GM18861 (cell line): Measurements from ENCODE around the gene TNK2.

Experiments
- ATAC-seq: cut with Tn5 transposase; IDR thresholded peaks from one replicate; pipeline ENCODE4 v1.9.1; 2021; ENCODE audit not compliant: unreplicated experiment

Gene TNK2

GRCh38 chr3:195886181-195887141, 21.9 kb downstream of the TNK2 start:
- no peak for ATAC-seq

GRCh38 chr3:195885036-195885891, 23.1 kb downstream of the TNK2 start:
- no peak for ATAC-seq

- no peak for ATAC-seq
These were observed 23.7 kb downstream of the TNK2 start for GRCh38 chr3:195884691-195885035.

- ATAC-seq = no peak
These were observed 24.6 kb downstream of the TNK2 start for GRCh38 chr3:195883801-195884200.

- ATAC-seq = no peak
These were observed 25.2 kb downstream of the TNK2 start for GRCh38 chr3:195883160-195883559.

GRCh38 chr3:195882002-195882441, 26.3 kb downstream of the TNK2 start:
- ATAC-seq = no peak

- ATAC-seq = no peak
These were observed 26.9 kb downstream of the TNK2 start for GRCh38 chr3:195881276-195881988.

GRCh38 chr3:195880037-195880431, 28.3 kb downstream of the TNK2 start:
- ATAC-seq = no peak

GRCh38 chr3:195879416-195880036, 28.8 kb downstream of the TNK2 start:
- no peak for ATAC-seq

- ATAC-seq = no peak
These were observed 29.7 kb downstream of the TNK2 start for GRCh38 chr3:195878424-195879274.

- ATAC-seq = no peak
These were observed 30.5 kb downstream of the TNK2 start for GRCh38 chr3:195877767-195878423.

GRCh38 chr3:195877136-195877715, 31.1 kb downstream of the TNK2 start:
- no peak for ATAC-seq

- no peak for ATAC-seq
These were observed 31.9 kb downstream of the TNK2 start for GRCh38 chr3:195876297-195877064.

GRCh38 chr3:195875482-195876236, 32.7 kb downstream of the TNK2 start:
- ATAC-seq = no peak

- no peak for ATAC-seq
These were observed 34.4 kb downstream of the TNK2 start for GRCh38 chr3:195873971-195874370.

GRCh38 chr3:195873281-195873887, 35.0 kb downstream of the TNK2 start:
- no peak for ATAC-seq

GRCh38 chr3:195872800-195873199, 35.6 kb downstream of the TNK2 start:
- ATAC-seq = no peak
